H1 (cell line): ENCODE data around the gene HSD17B1. TPM values are rescaled to one million over a fixed set of nuclear protein-coding genes. Genes with fewer than 3 reads are reported as not detected.

Experiments used
- CTCF ChIA-PET: fragments of 300-600 bp; sonication (Branson Sonifier 250); formaldehyde crosslinking; loops from one replicate; lab custom pipeline; 2021; ENCODE audit not compliant: partially characterized antibody; lab: Charles Lee
- POLR2A ChIA-PET: fragments of 300-600 bp; sonication (Branson Sonifier 250); formaldehyde crosslinking; loops from one replicate; lab custom pipeline; 2021; ENCODE audit warnings: inconsistent platforms; ENCODE audit not compliant: partially characterized antibody; lab: Charles Lee
- DNase-seq, 2 experiments: peaks; one replicate each; pipeline versions ENCODE4 v3.0.0 to v3.0.0-alpha.2; 2010 to 2022; ENCODE audit warnings: low spot score in 2 of 2, low read depth in 1 of 2, mixed read lengths in 1 of 2
- FAIRE-seq: peaks from 2 replicates; lab custom pipeline; 2011; peaks lifted over from hg19 to GRCh38; lab: Jason Lieb, UNC
- H2AFZ ChIP-seq: 2 replicates; pipeline ENCODE4 v1.8.1; 2012; ENCODE audit warnings: low read length, inconsistent platforms
- H2AK5ac ChIP-seq: 2 replicates; pipeline ENCODE4 v1.6.1; 2013; ENCODE audit warnings: low read depth, low read length
- H2BK120ac ChIP-seq: replicated peaks from 2 replicates; pipeline ENCODE3; 2013; ENCODE audit warnings: low read depth, low read length, inconsistent platforms
- H2BK12ac ChIP-seq: 2 replicates; pipeline ENCODE4 v1.6.1; 2013; ENCODE audit warnings: low read depth, low read length
- H2BK15ac ChIP-seq: 2 replicates; pipeline ENCODE4 v1.6.1; 2013; ENCODE audit warnings: low read length
- H2BK20ac ChIP-seq: 2 replicates; pipeline ENCODE4 v1.6.1; 2013; ENCODE audit warnings: low read length
- H2BK5ac ChIP-seq: 2 replicates; pipeline ENCODE4 v1.6.1; 2013; ENCODE audit warnings: low read depth, low read length
- H3K14ac ChIP-seq: 2 replicates; pipeline ENCODE4 v1.6.1; 2013; ENCODE audit warnings: inconsistent platforms; ENCODE audit not compliant: insufficient read length
- H3K18ac ChIP-seq: 2 replicates; pipeline ENCODE4 v1.6.1; 2013; ENCODE audit warnings: low read length; ENCODE audit errors: extremely low read depth
- H3K23ac ChIP-seq: 2 replicates; pipeline ENCODE4 v1.6.1; 2013; ENCODE audit warnings: inconsistent platforms; ENCODE audit not compliant: insufficient read length
- H3K23me2 ChIP-seq: 2 replicates; pipeline ENCODE4 v1.6.1; 2013; ENCODE audit warnings: low read depth, low read length
- H3K27ac ChIP-seq: 2 replicates; pipeline ENCODE4 v1.6.1; 2011; ENCODE audit warnings: low read depth, low read length, inconsistent platforms
- H3K27me3 ChIP-seq, 4 experiments: replicated peaks in 1 of 4; 1 replicate in 1 of 4; 2 replicates in 3 of 4; pipeline versions ENCODE4 v1.6.1 to v1.8.1; 2011 to 2013; ENCODE audit warnings: low read length in 3 of 4, mild to moderate bottlenecking in 3 of 4, inconsistent platforms in 2 of 4, mixed read lengths in 2 of 4, moderate library complexity in 1 of 4; ENCODE audit not compliant: control insufficient read depth in 3 of 4, insufficient read depth in 3 of 4; ENCODE audit errors: extremely low read depth in 1 of 4
- H3K36me3 ChIP-seq, 4 experiments: 2 replicates each; pipeline versions ENCODE4 v1.6.1 to v1.8.1; 2011 to 2013; ENCODE audit warnings: mild to moderate bottlenecking in 4 of 4, low read length in 3 of 4, moderate library complexity in 2 of 4, control low read depth in 1 of 4, inconsistent platforms in 1 of 4; ENCODE audit not compliant: insufficient read depth in 4 of 4, control insufficient read depth in 2 of 4
- H3K4ac ChIP-seq: replicated peaks from 2 replicates; pipeline ENCODE3; 2013; ENCODE audit warnings: low read length, low read depth, mixed read lengths, inconsistent platforms; ENCODE audit not compliant: insufficient read length
- H3K4me1 ChIP-seq, 4 experiments: replicated peaks in 1 of 4; 1 replicate in 1 of 4; 2 replicates in 3 of 4; pipeline versions ENCODE4 v1.6.1 to v1.8.1; 2011 to 2013; ENCODE audit warnings: low read length in 3 of 4, inconsistent platforms in 2 of 4, mixed read lengths in 1 of 4; ENCODE audit not compliant: insufficient read depth in 4 of 4, control insufficient read depth in 3 of 4
- H3K4me2 ChIP-seq, 2 experiments: 2 replicates each; pipeline versions ENCODE4 v1.6.1 to v1.8.1; 2011 to 2013; ENCODE audit warnings: low read depth in 2 of 2, low read length in 2 of 2, control low read depth in 1 of 2, inconsistent platforms in 1 of 2, mild to moderate bottlenecking in 1 of 2; ENCODE audit not compliant: insufficient read depth in 1 of 2
- H3K4me3 ChIP-seq, 4 experiments: fragments of 200-600, 300-600 bp in 1 of 4; sonication (generic), shearing (Covaris generic), sonication (Bioruptor Twin) in 1 of 4; 2 replicates each; pipeline versions ENCODE4 v1.5.1 to v1.8.1; 2011 to 2016; ENCODE audit warnings: low read length in 4 of 4, low read depth in 3 of 4, control low read depth in 2 of 4, inconsistent platforms in 2 of 4, mild to moderate bottlenecking in 2 of 4, mixed read lengths in 1 of 4, moderate library complexity in 1 of 4; ENCODE audit not compliant: insufficient read depth in 2 of 4; ENCODE audit errors: extremely low read depth in 1 of 4
- H3K56ac ChIP-seq: replicated peaks from 2 replicates; pipeline ENCODE3; 2013; ENCODE audit warnings: low read depth, mild to moderate bottlenecking, mixed read lengths, low read length, inconsistent platforms; ENCODE audit not compliant: insufficient read length
- H3K79me1 ChIP-seq: 2 replicates; pipeline ENCODE4 v1.6.1; 2013; ENCODE audit warnings: low read depth, low read length, control low read depth
- H3K79me2 ChIP-seq, 2 experiments: 2 replicates each; pipeline versions ENCODE4 v1.6.1 to v1.8.1; 2012 to 2013; ENCODE audit warnings: low read length in 2 of 2, mild to moderate bottlenecking in 2 of 2, inconsistent platforms in 1 of 2; ENCODE audit not compliant: insufficient read depth in 2 of 2, control insufficient read depth in 1 of 2
- H3K9ac ChIP-seq, 4 experiments: replicated peaks in 1 of 4; 1 replicate in 1 of 4; 2 replicates in 3 of 4; pipeline versions ENCODE4 v1.6.1 to v1.8.1; 2011 to 2013; ENCODE audit warnings: low read depth in 3 of 4, low read length in 3 of 4, control low read depth in 2 of 4, mild to moderate bottlenecking in 2 of 4, moderate library complexity in 2 of 4, inconsistent platforms in 1 of 4; ENCODE audit errors: extremely low read depth in 1 of 4
- H3K9me3 ChIP-seq, 2 experiments: 2 replicates each; pipeline versions ENCODE4 v1.6.1 to v1.8.1; 2012 to 2013; ENCODE audit warnings: mild to moderate bottlenecking in 2 of 2, moderate library complexity in 2 of 2, control low read depth in 1 of 2, inconsistent platforms in 1 of 2, low read depth in 1 of 2, low read length in 1 of 2, mixed read lengths in 1 of 2; ENCODE audit not compliant: insufficient read depth in 2 of 2
- H4K20me1 ChIP-seq, 2 experiments: replicated peaks in 1 of 2; 2 replicates each; pipeline versions ENCODE3 to v1.8.1; 2011 to 2013; ENCODE audit warnings: inconsistent platforms in 2 of 2, low read length in 2 of 2, mild to moderate bottlenecking in 1 of 2; ENCODE audit not compliant: insufficient read depth in 2 of 2, control insufficient read depth in 1 of 2
- H4K5ac ChIP-seq: 2 replicates; pipeline ENCODE4 v1.6.1; 2013; ENCODE audit warnings: low read length, low read depth, mixed read lengths, inconsistent platforms; ENCODE audit not compliant: insufficient read length
- H4K8ac ChIP-seq: 2 replicates; pipeline ENCODE4 v1.8.0; 2013; ENCODE audit warnings: mild to moderate bottlenecking, moderate library complexity, low read length, inconsistent platforms; ENCODE audit not compliant: insufficient read depth; ENCODE audit errors: extremely low read depth
- H4K91ac ChIP-seq: replicated peaks from 2 replicates; pipeline ENCODE3; 2013; ENCODE audit warnings: low read length, mixed read lengths, inconsistent platforms; ENCODE audit not compliant: insufficient read length
- CBX8 ChIP-seq: fragments of 300-800, 300-1000 bp; sonication (generic); IDR thresholded peaks from 2 replicates; pipeline ENCODE4 v1.7.1; 2016; ENCODE audit warnings: low read depth, low read length, borderline replicate concordance
- GTF2F1 ChIP-seq: IDR thresholded peaks from 2 replicates; pipeline ENCODE4 v1.6.1; 2012; ENCODE audit warnings: low read depth, low read length, improper control_type of control experiment, borderline replicate concordance
- MAFK ChIP-seq: IDR thresholded peaks from 2 replicates; pipeline ENCODE4 v1.6.1; 2012; ENCODE audit warnings: low read depth, mild to moderate bottlenecking, improper control_type of control experiment, low read length
- NRF1 ChIP-seq: IDR thresholded peaks from 2 replicates; pipeline ENCODE4 v1.6.1; 2011; ENCODE audit warnings: mild to moderate bottlenecking, low read depth, low read length, improper control_type of control experiment
- RAD21 ChIP-seq, 2 experiments: IDR thresholded peaks in 1 of 2; conservative IDR thresholded peaks in 1 of 2; 2 replicates each; pipeline ENCODE4 v1.6.1; 2011; ENCODE audit warnings: low read depth in 2 of 2, low read length in 2 of 2, improper control_type of control experiment in 1 of 2, inconsistent platforms in 1 of 2, mild to moderate bottlenecking in 1 of 2, moderate library complexity in 1 of 2
- WGBS, 2 experiments: shearing (Covaris generic) in 1 of 2; methylation state at CpG; one replicate each; pipeline versions ENCODE4 v1.1.6 to v1.1.7; 2013 to 2015; ENCODE audit warnings: low lambda C conversion rate in 2 of 2, mixed read lengths in 2 of 2, inconsistent platforms in 1 of 2, low coverage in 1 of 2, missing lambda C conversion rate in 1 of 2; ENCODE audit not compliant: insufficient replicate concordance in 2 of 2, insufficient coverage in 1 of 2, insufficient read length in 1 of 2; ENCODE audit errors: extremely low coverage in 1 of 2, missing lambda C conversion rate in 1 of 2; 5-methylcytosine and 5-hydroxymethylcytosine counted together
- polyA plus RNA-seq, 7 experiments: library from polyadenylated mRNA; depleted of rRNA in 3 of 7; stranded (reverse) in 5 of 7; unstranded in 2 of 7; fragments of >200 nt in 5 of 7; fragments of 200-250 nt in 2 of 7; gene quantifications; 1 replicate in 5 of 7; 2 replicates in 1 of 7; 4 replicates in 1 of 7; pipeline versions ENCODE4 v1.2.1 to v1.2.3, GENCODE V29; 2011 to 2013; ENCODE audit warnings: missing spikeins in 2 of 7, mixed read lengths in 2 of 7
- total RNA-seq: library from RNA; stranded (reverse); fragmentation: NEBNext Ultra II Directional; extraction: Animal tissue kit (Norgen Biotek cat#: 25700); gene quantifications from 2 replicates; pipeline ENCODE4 v1.2.1, GENCODE V29; 2021

Gene HSD17B1
- total and polyA plus RNA-seq, 2 of the 8 experiments (the other 6 are each of a cell fraction or from before 2014, with no cell fraction given), result 0.88 to 1.0 TPM

DNA sequence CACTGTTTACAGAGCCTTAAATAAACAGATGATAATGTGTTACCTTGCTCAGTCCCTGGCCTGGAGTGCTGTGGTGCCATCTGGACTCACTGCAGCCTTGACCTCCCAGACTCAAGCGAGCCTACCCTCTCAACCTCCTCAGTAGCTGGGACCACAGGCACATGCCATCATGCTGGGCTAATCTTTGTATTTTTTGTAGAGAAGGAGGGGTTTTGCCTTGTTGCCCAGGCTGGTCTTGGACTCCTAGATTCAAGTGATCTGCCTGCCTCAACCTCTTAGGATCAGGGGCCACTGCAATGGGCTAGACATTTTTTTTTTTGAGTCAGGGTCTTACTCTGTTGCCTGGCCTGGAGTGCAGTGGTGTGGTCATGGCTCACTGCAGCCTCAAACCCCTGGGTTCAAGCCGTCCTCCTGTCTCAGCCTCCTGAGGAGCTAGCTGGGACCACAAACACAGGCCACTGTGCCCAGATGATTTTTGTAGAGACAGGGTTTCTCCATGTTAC lies 21.7 kb upstream of the HSD17B1 start:
- Histone ChIP-seq H3K36me3 (no peaks in the 10 kb centered on the region), H3K9me3 (no peaks in the 10 kb centered on the region), H3K4me1 (peaks cover 0 to 6% (median 4%) of the 10 kb centered on the region in 4 experiments; a peak in 5 of 7 replicates), H4K8ac (no peak overlapping the region), H3K18ac (no peak overlapping the region), H3K4me2 (no peak overlapping the region), H3K4me3 (no peak overlapping the region), H3K27ac (no peak overlapping the region), H3K27me3 (peaks cover 0 to 6% (median 0%) of the 10 kb centered on the region in 4 experiments; a peak in 3 of 7 replicates), H2AK5ac (no peak overlapping the region), H2AFZ (no peak overlapping the region), H3K79me1 (no peaks in the 10 kb centered on the region), H3K56ac (no peak overlapping the region), H2BK5ac (no peak overlapping the region), H3K9ac (no peak overlapping the region), H3K79me2 (no peaks in the 10 kb centered on the region), H4K5ac (no peak overlapping the region), H3K14ac (no peak overlapping the region), H3K23ac (no peak overlapping the region), H4K91ac (no peak overlapping the region), H2BK120ac (no peak overlapping the region), H3K4ac (no peak overlapping the region), H2BK15ac (no peak overlapping the region), H4K20me1 (no peaks in the 10 kb centered on the region), H2BK20ac (no peak overlapping the region), H2BK12ac (no peak overlapping the region), H3K23me2 (peaks cover 3% of the 10 kb centered on the region; the same call in 1 of the 2 replicates)
- WGBS, 2 experiments, result 96% methylated on average over 2 of the region's 2 CpGs; no CpG with 5 or more reads in 1 of the 2 experiments
- CTCF ChIA-PET, result interaction anchor here (0.6 to 6.3 kb wide), 4 partner anchors 12 to 125 kb away, joined by 3 to 69 read pairs (median 4); no protein-coding TSS in a partner anchor
- no peak for TF ChIP-seq NRF1
- TF ChIP-seq GTF2F1, result no peak
- TF ChIP-seq MAFK, result no peak
- TF ChIP-seq CBX8, result no peak
- TF ChIP-seq RAD21 (IDR thresholded peaks at IDR 0.05 in 1 of 2, conservative IDR thresholded peaks at IDR 0.05 in 1 of 2; ENCODE audit: low read depth in 2 of 2, low read length in 2 of 2), result no peak
- DNase-seq (no peak), FAIRE-seq (no peak)
- POLR2A ChIA-PET, result no interaction called here
